Activated T-helper 17 cell treated with anti-CD3 and anti-CD28 coated beads, Interleukin-2, amount 50 U/mL, for 72 hours (primary cell): ENCODE data around the gene MYO1D. TPM values are rescaled to one million over a fixed set of nuclear protein-coding genes. Genes with fewer than 3 reads are reported as not detected.

Experiments used
- ATAC-seq: fragments of 150-1000 bp; cut with Tn5 transposase; replicated peaks from 2 replicates; pipeline ENCODE4 v1.10.0; 2021; ENCODE audit warnings: mild to moderate bottlenecking, moderate library complexity
- H3K27ac Mint-ChIP-seq: one replicate; pipeline ENCODE4 v1.8.0; 2022; ENCODE audit warnings: mixed read lengths
- H3K27me3 Mint-ChIP-seq: one replicate; pipeline ENCODE4 v1.8.0; 2022; ENCODE audit warnings: mixed read lengths
- H3K36me3 Mint-ChIP-seq: one replicate; pipeline ENCODE4 v1.8.0; 2022; ENCODE audit warnings: low read depth, mild to moderate bottlenecking, mixed read lengths
- H3K4me1 Mint-ChIP-seq: one replicate; pipeline ENCODE4 v1.8.0; 2022; ENCODE audit warnings: mixed read lengths
- H3K4me3 Mint-ChIP-seq: one replicate; pipeline ENCODE4 v1.8.0; 2022; ENCODE audit warnings: mild to moderate bottlenecking, mixed read lengths
- H3K9me3 Mint-ChIP-seq: one replicate; pipeline ENCODE4 v1.8.0; 2022; ENCODE audit warnings: mixed read lengths
- total RNA-seq, 2 donors: library from RNA; stranded (reverse); gene quantifications; one replicate each; pipeline ENCODE4 v1.2.3, GENCODE V29; 2022

Gene MYO1D
- total RNA-seq, 2 donors from 2014 or later, result 9.1 to 32.0 TPM

- Mint-ChIP-seq H3K27me3 (no peaks in the 10 kb centered on the region), H3K9me3 (no peaks in the 10 kb centered on the region), H3K4me1 (no peaks in the 10 kb centered on the region), H3K27ac (no peak overlapping the region), H3K4me3 (no peak overlapping the region), H3K36me3 (no peaks in the 10 kb centered on the region)
- ATAC-seq, result no peak
Observed at GRCh38 chr17:32854832-32855389, 22.0 kb downstream of the MYO1D start.

GRCh38 chr17:32854207-32854606 is 22.7 kb downstream of the MYO1D start:
- Mint-ChIP-seq H3K4me1 (no peaks in the 10 kb centered on the region), H3K27me3 (no peaks in the 10 kb centered on the region), H3K4me3 (no peak overlapping the region), H3K36me3 (no peaks in the 10 kb centered on the region), H3K9me3 (no peaks in the 10 kb centered on the region), H3K27ac (no peak overlapping the region)
- ATAC-seq, result no peak

DNA sequence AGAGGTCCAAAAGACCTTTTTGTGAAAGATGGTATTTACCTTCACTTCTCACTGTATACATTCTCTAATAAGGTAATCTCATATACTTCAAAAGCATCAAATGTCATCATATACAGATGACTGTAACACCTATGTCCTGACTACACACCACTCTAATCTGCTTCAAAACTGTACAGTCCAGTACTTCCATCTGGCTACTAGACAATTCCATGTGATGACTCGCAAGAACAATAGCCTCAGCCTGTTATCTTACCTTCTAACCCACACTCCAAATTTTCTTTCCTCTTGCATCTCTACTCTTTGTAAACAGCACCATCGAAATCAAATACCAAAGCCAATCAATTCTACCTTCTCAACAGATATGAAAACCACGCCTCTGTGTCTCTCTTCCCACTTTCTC is 24.1 kb downstream of the MYO1D start:
- no peaks in the 10 kb centered on the region for H3K36me3 Mint-ChIP-seq
- H3K27ac Mint-ChIP-seq, result no peak overlapping the region
- H3K4me3 Mint-ChIP-seq, result no peak overlapping the region
- no peak for ATAC-seq
- H3K4me1 Mint-ChIP-seq, result no peaks in the 10 kb centered on the region
- no peaks in the 10 kb centered on the region for H3K27me3 Mint-ChIP-seq
- H3K9me3 Mint-ChIP-seq, result no peaks in the 10 kb centered on the region

GRCh38 chr17:32849879-32850278 is 27.0 kb downstream of the MYO1D start:
- Mint-ChIP-seq H3K4me3 (no peak overlapping the region), H3K4me1 (no peaks in the 10 kb centered on the region), H3K27me3 (no peaks in the 10 kb centered on the region), H3K9me3 (no peaks in the 10 kb centered on the region), H3K27ac (no peak overlapping the region), H3K36me3 (no peaks in the 10 kb centered on the region)
- ATAC-seq, result no peak

DNA sequence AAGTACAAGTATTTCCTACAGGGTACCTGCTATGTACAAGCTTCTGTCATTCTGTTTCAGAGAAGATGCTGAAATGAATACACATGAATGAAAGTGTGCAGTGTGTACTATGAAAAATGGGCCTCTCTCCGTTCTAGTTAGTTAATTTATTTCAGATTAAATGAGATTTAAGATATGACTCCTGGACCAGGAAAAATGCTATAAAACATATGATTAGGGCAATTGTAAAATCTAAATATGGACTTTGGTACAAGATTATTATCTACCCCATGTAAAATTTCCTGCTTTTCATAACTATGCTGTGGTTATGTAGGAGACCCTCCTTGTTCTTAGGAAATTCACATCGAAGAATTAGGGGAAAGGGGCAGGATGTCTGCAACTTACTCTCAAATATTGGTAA is 28.9 kb downstream of the MYO1D start:
- no peak for ATAC-seq
- H3K27ac Mint-ChIP-seq, result no peak overlapping the region
- no peaks in the 10 kb centered on the region for H3K27me3 Mint-ChIP-seq
- no peaks in the 10 kb centered on the region for H3K4me1 Mint-ChIP-seq
- H3K4me3 Mint-ChIP-seq, result no peak overlapping the region
- H3K36me3 Mint-ChIP-seq, result no peaks in the 10 kb centered on the region
- H3K9me3 Mint-ChIP-seq, result no peaks in the 10 kb centered on the region

DNA sequence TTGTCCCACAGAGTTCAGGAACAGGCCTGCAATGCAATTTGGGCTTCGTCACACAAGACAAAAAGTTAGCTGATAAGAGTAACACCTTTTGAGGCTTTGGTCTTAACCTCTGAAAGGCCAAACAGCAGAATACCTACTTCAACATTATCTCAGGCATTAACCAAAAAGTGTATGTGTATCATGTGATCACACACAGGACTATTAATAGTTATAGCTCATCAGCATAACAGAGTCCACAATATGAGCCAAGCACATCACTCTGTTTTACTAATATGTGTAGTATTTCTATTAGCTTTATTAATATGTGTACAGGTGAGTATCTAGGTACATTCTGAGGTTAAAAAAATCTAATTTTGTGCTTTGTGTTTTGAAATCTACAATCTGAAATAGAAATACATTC is 30.8 kb downstream of the MYO1D start:
- Mint-ChIP-seq H3K27me3 (no peaks in the 10 kb centered on the region), H3K9me3 (no peaks in the 10 kb centered on the region), H3K4me1 (no peaks in the 10 kb centered on the region), H3K36me3 (no peaks in the 10 kb centered on the region), H3K27ac (no peak overlapping the region), H3K4me3 (no peak overlapping the region)
- no peak for ATAC-seq

GRCh38 chr17:32840241-32840640 is 36.7 kb downstream of the MYO1D start:
- H3K36me3 Mint-ChIP-seq, result no peaks in the 10 kb centered on the region
- H3K27ac Mint-ChIP-seq, result no peak overlapping the region
- no peaks in the 10 kb centered on the region for H3K4me1 Mint-ChIP-seq
- no peak overlapping the region for H3K4me3 Mint-ChIP-seq
- H3K27me3 Mint-ChIP-seq, result no peaks in the 10 kb centered on the region
- H3K9me3 Mint-ChIP-seq, result no peaks in the 10 kb centered on the region
- no peak for ATAC-seq

DNA sequence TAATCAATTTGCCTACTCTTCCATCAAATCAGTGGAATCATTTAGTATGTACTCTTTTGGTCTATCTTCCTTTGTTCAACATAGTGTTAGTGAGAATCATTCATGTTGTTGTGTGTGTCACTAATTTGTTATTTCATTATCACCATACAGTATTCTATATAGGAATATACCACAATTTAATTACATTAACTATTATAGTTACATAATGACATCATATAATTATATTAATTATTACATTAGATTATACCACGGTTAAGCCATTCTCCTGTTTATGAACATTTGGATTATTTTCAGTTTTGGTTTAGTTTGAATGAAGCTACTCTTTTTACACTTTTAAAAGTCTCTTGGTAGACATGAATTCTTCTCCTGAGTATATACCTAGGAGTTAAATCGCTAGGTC is 40.4 kb downstream of the MYO1D start:
- H3K4me1 Mint-ChIP-seq, result no peaks in the 10 kb centered on the region
- no peaks in the 10 kb centered on the region for H3K36me3 Mint-ChIP-seq
- ATAC-seq, result no peak
- no peak overlapping the region for H3K27ac Mint-ChIP-seq
- H3K4me3 Mint-ChIP-seq, result no peak overlapping the region
- no peaks in the 10 kb centered on the region for H3K9me3 Mint-ChIP-seq
- H3K27me3 Mint-ChIP-seq, result no peaks in the 10 kb centered on the region

DNA sequence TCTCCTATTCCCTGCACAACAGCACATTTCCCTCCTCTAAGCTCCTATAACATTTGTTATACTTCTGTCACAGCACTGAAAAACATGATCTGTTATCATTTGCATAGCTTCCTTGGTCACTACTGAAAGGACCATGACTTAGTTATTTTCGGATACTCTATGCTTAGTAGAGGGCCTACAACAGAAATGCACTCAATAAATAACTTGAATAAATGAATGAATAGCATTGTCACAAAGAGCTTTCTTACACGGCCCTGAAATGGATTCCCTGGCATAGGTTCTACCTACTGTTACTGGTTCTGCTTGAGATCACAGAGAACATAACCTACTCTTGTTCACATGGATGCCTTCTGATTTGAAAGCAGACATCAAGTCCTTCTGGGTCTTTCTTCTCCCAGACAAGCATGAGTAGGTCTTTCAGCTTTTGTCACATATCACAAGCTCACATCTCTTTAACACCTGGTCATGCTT is 41.6 kb downstream of the MYO1D start:
- H3K27ac Mint-ChIP-seq, result no peak overlapping the region
- no peaks in the 10 kb centered on the region for H3K27me3 Mint-ChIP-seq
- H3K9me3 Mint-ChIP-seq, result no peaks in the 10 kb centered on the region
- no peaks in the 10 kb centered on the region for H3K36me3 Mint-ChIP-seq
- H3K4me3 Mint-ChIP-seq, result no peak overlapping the region
- no peaks in the 10 kb centered on the region for H3K4me1 Mint-ChIP-seq
- no peak for ATAC-seq

DNA sequence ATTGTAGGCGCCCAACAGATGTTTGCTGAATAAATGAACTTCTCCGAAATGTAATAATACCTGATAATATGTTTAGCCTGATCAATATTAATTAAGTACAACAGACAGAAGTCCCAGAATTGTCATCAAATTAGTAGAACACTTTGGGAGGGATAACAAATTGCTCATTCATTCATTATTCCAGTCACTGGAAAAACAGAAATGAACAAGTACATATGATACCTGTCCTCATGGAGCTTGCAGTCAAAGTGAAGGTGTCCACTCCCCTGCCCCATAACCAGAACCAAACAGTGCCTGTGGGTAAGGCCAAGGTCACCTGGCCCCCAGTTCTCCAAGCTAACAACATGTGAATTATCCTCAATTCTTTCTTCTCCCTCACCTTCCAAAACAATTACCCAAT is 42.8 kb downstream of the MYO1D start:
- no peak overlapping the region for H3K27ac Mint-ChIP-seq
- no peak overlapping the region for H3K4me3 Mint-ChIP-seq
- no peak for ATAC-seq
- peaks cover under 1% of the 10 kb centered on the region for H3K4me1 Mint-ChIP-seq
- H3K9me3 Mint-ChIP-seq, result no peaks in the 10 kb centered on the region
- no peaks in the 10 kb centered on the region for H3K27me3 Mint-ChIP-seq
- no peaks in the 10 kb centered on the region for H3K36me3 Mint-ChIP-seq

GRCh38 chr17:32833526-32833925 is 43.4 kb downstream of the MYO1D start:
- no peak overlapping the region for H3K4me3 Mint-ChIP-seq
- ATAC-seq, result no peak
- H3K36me3 Mint-ChIP-seq, result no peaks in the 10 kb centered on the region
- no peaks in the 10 kb centered on the region for H3K9me3 Mint-ChIP-seq
- H3K4me1 Mint-ChIP-seq, result peaks cover 6% of the 10 kb centered on the region
- no peak overlapping the region for H3K27ac Mint-ChIP-seq
- H3K27me3 Mint-ChIP-seq, result no peaks in the 10 kb centered on the region

- H3K27me3 Mint-ChIP-seq, result no peaks in the 10 kb centered on the region
- H3K4me3 Mint-ChIP-seq, result no peak overlapping the region
- H3K4me1 Mint-ChIP-seq, result peaks cover 8% of the 10 kb centered on the region
- H3K36me3 Mint-ChIP-seq, result no peaks in the 10 kb centered on the region
- ATAC-seq, result no peak
- no peak overlapping the region for H3K27ac Mint-ChIP-seq
- H3K9me3 Mint-ChIP-seq, result no peaks in the 10 kb centered on the region
Observed at GRCh38 chr17:32833076-32833475, 43.8 kb downstream of the MYO1D start.

GRCh38 chr17:32831627-32832243 is 45.2 kb downstream of the MYO1D start:
- peaks cover 5% of the 10 kb centered on the region for H3K27me3 Mint-ChIP-seq
- H3K36me3 Mint-ChIP-seq, result no peaks in the 10 kb centered on the region
- no peaks in the 10 kb centered on the region for H3K9me3 Mint-ChIP-seq
- H3K4me3 Mint-ChIP-seq, result no peak overlapping the region
- H3K27ac Mint-ChIP-seq, result no peak overlapping the region
- no peak for ATAC-seq
- H3K4me1 Mint-ChIP-seq, result peaks cover 13% of the 10 kb centered on the region

DNA sequence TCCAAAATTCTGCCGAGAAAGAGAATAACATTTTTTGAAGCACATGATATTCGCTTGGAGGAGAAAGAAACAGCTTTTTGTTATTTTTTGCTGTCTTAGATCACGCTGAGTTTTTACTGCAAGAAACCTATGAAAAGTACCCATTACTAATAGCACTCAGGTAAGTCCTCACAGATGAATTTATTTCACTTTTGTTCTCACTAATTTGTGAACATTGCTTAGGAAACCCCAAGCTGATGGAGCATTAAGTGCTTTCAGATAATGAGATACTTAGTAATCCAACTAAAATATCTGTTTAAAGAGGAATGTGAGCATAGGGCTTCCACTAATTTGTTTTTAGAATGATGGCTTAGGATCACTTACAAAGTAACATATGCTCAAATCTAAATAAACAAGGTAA is 45.7 kb downstream of the MYO1D start:
- no peak for ATAC-seq
- Mint-ChIP-seq H3K4me3 (no peak overlapping the region), H3K27me3 (peaks cover 5% of the 10 kb centered on the region), H3K36me3 (no peaks in the 10 kb centered on the region), H3K4me1 (peaks cover 13% of the 10 kb centered on the region), H3K27ac (no peak overlapping the region), H3K9me3 (no peaks in the 10 kb centered on the region)

GRCh38 chr17:32828822-32829221 is 48.1 kb downstream of the MYO1D start:
- H3K36me3 Mint-ChIP-seq, result no peaks in the 10 kb centered on the region
- no peaks in the 10 kb centered on the region for H3K9me3 Mint-ChIP-seq
- peak; percentile 44 for ATAC-seq
- H3K4me1 Mint-ChIP-seq, result peaks cover 13% of the 10 kb centered on the region
- no peak overlapping the region for H3K4me3 Mint-ChIP-seq
- no peak overlapping the region for H3K27ac Mint-ChIP-seq
- H3K27me3 Mint-ChIP-seq, result peaks cover 9% of the 10 kb centered on the region

GRCh38 chr17:32827227-32827626 is 49.7 kb downstream of the MYO1D start:
- no peak for ATAC-seq
- H3K4me3 Mint-ChIP-seq, result no peak overlapping the region

More at GRCh38 chr17:32827227-32827626, 49.7 kb downstream of the MYO1D start:
- Mint-ChIP-seq H3K27ac (no peak overlapping the region), H3K9me3 (no peaks in the 10 kb centered on the region), H3K4me1 (peaks cover 13% of the 10 kb centered on the region), H3K27me3 (peaks cover 12% of the 10 kb centered on the region), H3K36me3 (no peaks in the 10 kb centered on the region)
